Endothelial cell of umbilical vein (primary cell): ENCODE measurements around the gene GABARAP. TPM values are rescaled to one million over a fixed set of nuclear protein-coding genes. Genes with fewer than 3 reads are reported as not detected.

Experiments used
- BruUV-seq: library from RNA; stranded (reverse); fragments of 400-500 nt; replicated peaks from 2 replicates; lab custom pipeline; 2021; lab: Mats Ljungman, UMichigan
- CTCF ChIA-PET: fragments of 300-600, 350-600 bp; sonication (Branson Sonifier 250); formaldehyde crosslinking; loops from one replicate; lab custom pipeline; 2021; ENCODE audit warnings: antibody characterized with exemption, inconsistent platforms; lab: Charles Lee
- POLR2A ChIA-PET: fragments of 300-600, 350-600 bp; sonication (Branson Sonifier 250); formaldehyde crosslinking; loops from one replicate; lab custom pipeline; 2021; ENCODE audit warnings: antibody characterized with exemption, inconsistent platforms; lab: Charles Lee
- DNase-seq: peaks from one replicate; pipeline ENCODE4 v3.0.0-alpha.2; 2011; ENCODE audit warnings: low read depth, low spot score
- FAIRE-seq: peaks from 2 replicates; lab custom pipeline; 2011; peaks lifted over from hg19 to GRCh38; lab: Jason Lieb, UNC
- H2AFZ ChIP-seq: 2 replicates; pipeline ENCODE4 v1.6.0; 2012; ENCODE audit warnings: low read depth, low read length, control low read depth, inconsistent platforms
- H3K27ac ChIP-seq: 2 replicates; pipeline ENCODE4 v1.5.1; 2011; ENCODE audit warnings: low read depth, mild to moderate bottlenecking, control low read depth, low read length, moderate library complexity; ENCODE audit not compliant: insufficient read depth
- H3K27me3 ChIP-seq, 2 experiments: 2 replicates each; pipeline versions ENCODE4 v1.6.0 to v1.6.1; 2011; ENCODE audit warnings: low read length in 2 of 2, mixed read lengths in 1 of 2; ENCODE audit not compliant: control insufficient read depth in 2 of 2, insufficient read depth in 2 of 2
- H3K36me3 ChIP-seq, 2 experiments: 2 replicates in 1 of 2; 3 replicates in 1 of 2; pipeline ENCODE4 v1.5.1; 2011; ENCODE audit warnings: low read length in 2 of 2, mild to moderate bottlenecking in 1 of 2, moderate library complexity in 1 of 2; ENCODE audit not compliant: control insufficient read depth in 2 of 2, insufficient read depth in 2 of 2; ENCODE audit errors: extremely low read depth in 1 of 2
- H3K4me1 ChIP-seq: 3 replicates; pipeline ENCODE4 v1.5.1; 2011; ENCODE audit warnings: mild to moderate bottlenecking, low read length; ENCODE audit not compliant: control insufficient read depth, insufficient read depth; ENCODE audit errors: extremely low read depth
- H3K4me2 ChIP-seq: 2 replicates; pipeline ENCODE4 v1.6.1; 2011; ENCODE audit warnings: low read length, control low read depth, mixed read lengths; ENCODE audit not compliant: insufficient read depth
- H3K4me3 ChIP-seq, 3 experiments: fragments of 200-600 bp in 1 of 3; sonication (generic), shearing (Covaris generic) in 1 of 3; replicated peaks in 1 of 3; 2 replicates each; pipeline ENCODE4 v1.5.1; 2011 to 2016; ENCODE audit warnings: control low read depth in 3 of 3, low read length in 3 of 3, mild to moderate bottlenecking in 2 of 3, inconsistent platforms in 1 of 3, low read depth in 1 of 3, moderate library complexity in 1 of 3; ENCODE audit not compliant: insufficient read depth in 1 of 3
- H3K79me2 ChIP-seq: 2 replicates; pipeline ENCODE4 v1.6.0; 2012; ENCODE audit warnings: low read length, inconsistent platforms; ENCODE audit not compliant: control insufficient read depth, insufficient read depth
- H3K9ac ChIP-seq: replicated peaks from 2 replicates; pipeline ENCODE3; 2011; ENCODE audit warnings: low read length, control low read depth; ENCODE audit not compliant: insufficient read depth; ENCODE audit errors: extremely low read depth
- H3K9me1 ChIP-seq: replicated peaks from 3 replicates; pipeline ENCODE4 v1.6.0; 2011; ENCODE audit warnings: mild to moderate bottlenecking, low read length; ENCODE audit not compliant: control insufficient read depth, insufficient read depth; ENCODE audit errors: extremely low read depth
- H3K9me3 ChIP-seq: replicated peaks from 2 replicates; pipeline ENCODE4 v1.5.1; 2012; ENCODE audit warnings: low read length, inconsistent platforms; ENCODE audit not compliant: control insufficient read depth, insufficient read depth
- H4K20me1 ChIP-seq: replicated peaks from 2 replicates; pipeline ENCODE3; 2011; ENCODE audit warnings: mild to moderate bottlenecking, low read length; ENCODE audit not compliant: control insufficient read depth, insufficient read depth; ENCODE audit errors: extremely low read depth
- CTCF ChIP-seq, 2 donors: IDR thresholded peaks; 1 replicate in 1 of 2; 2 replicates in 1 of 2; pipeline ENCODE4 v1.5.1; 2011; ENCODE audit warnings: low read length in 2 of 2, mild to moderate bottlenecking in 2 of 2, moderate library complexity in 2 of 2, control low read depth in 1 of 2, inconsistent platforms in 1 of 2, low read depth in 1 of 2; ENCODE audit not compliant: insufficient read depth in 1 of 2; ENCODE audit errors: extremely low read depth in 1 of 2
- EZH2 ChIP-seq: IDR thresholded peaks from 2 replicates; pipeline ENCODE4 v1.6.1; 2012; ENCODE audit warnings: borderline replicate concordance, low read depth, mild to moderate bottlenecking, moderate library complexity, low read length, inconsistent platforms; ENCODE audit not compliant: severe bottlenecking
- FOS ChIP-seq: IDR thresholded peaks from 2 replicates; pipeline ENCODE4 v1.6.1; 2011; ENCODE audit warnings: mild to moderate bottlenecking, low read length, moderate library complexity, borderline replicate concordance; ENCODE audit not compliant: insufficient read depth
- GATA2 ChIP-seq: IDR thresholded peaks from 2 replicates; pipeline ENCODE4 v1.7.0; 2011; ENCODE audit warnings: low read depth, mild to moderate bottlenecking, moderate library complexity, mixed read lengths, low read length; ENCODE audit not compliant: insufficient read length, insufficient read depth
- JUN ChIP-seq: IDR thresholded peaks from 2 replicates; pipeline ENCODE4 v1.6.1; 2011; ENCODE audit warnings: borderline replicate concordance, low read depth; ENCODE audit not compliant: insufficient read length, insufficient read depth
- MYC ChIP-seq: IDR thresholded peaks from one replicate; pipeline ENCODE4 v1.6.1; 2011; ENCODE audit warnings: mild to moderate bottlenecking, low read depth, low read length
- POLR2A ChIP-seq: IDR thresholded peaks from 2 replicates; pipeline ENCODE4 v1.6.1; 2012; ENCODE audit warnings: low read depth, mild to moderate bottlenecking, control low read depth, low read length
- POLR2AphosphoS5 ChIP-seq: IDR thresholded peaks from 2 replicates; pipeline ENCODE4 v1.6.1; 2012; ENCODE audit warnings: low read depth, mild to moderate bottlenecking, control low read depth, low read length, moderate library complexity; ENCODE audit not compliant: insufficient read depth
- dilution Hi-C: fragments of 300-500 bp; cut with MboI; formaldehyde crosslinking; loops from one replicate; pipeline ENCODE4 v1.15.0; 2019; ENCODE audit warnings: low sequenced_read_pairs; ENCODE audit not compliant: extremely low pct_ligation_motif_present
- intact Hi-C: fragments of 100-400 bp; cut with micrococcal nuclease; formaldehyde crosslinking; loops from one replicate; pipeline ENCODE4 v1.10.0; 2022
- microRNA counts: library from miRNA; unstranded; fragments of <30 nt; microRNA quantifications from one replicate; lab custom pipeline; 2016
- microRNA-seq: library from miRNA; unstranded; fragments of <30 nt; microRNA quantifications from one replicate; pipeline ENCODE4 v1.2.0, GENCODE V29; 2021; ENCODE audit warnings: borderline number of aligned reads, borderline replicate concordance
- polyA plus RNA-seq, 4 experiments: library from polyadenylated mRNA; depleted of rRNA in 3 of 4; stranded (reverse) in 3 of 4; unstranded in 1 of 4; fragments of >200 nt; gene quantifications; 2 replicates each; pipeline versions ENCODE4 v1.2.1 to v1.2.3, GENCODE V29; 2011 to 2012; ENCODE audit warnings: missing spikeins in 1 of 4
- small RNA-seq: library from RNA; depleted of rRNA; stranded (forward); fragments of <200 nt; gene quantifications from one replicate; pipeline ENCODE3, GENCODE V24; 2012; ENCODE audit warnings: low replicate concordance, low read depth; ENCODE audit not compliant: insufficient read depth, insufficient read length
- total RNA-seq: library from RNA; stranded (reverse); gene quantifications from 2 replicates; pipeline ENCODE4 v1.2.3, GENCODE V29; 2021
- TF ChIP-seq, protein P1 (sequence below): IDR thresholded peaks from 2 replicates; pipeline ENCODE4 v1.6.1; 2011; ENCODE audit not compliant: insufficient read depth, insufficient read length

Gene GABARAP
- total and polyA plus RNA-seq, 2 donors (not counting 3 experiments of a cell fraction or from before 2014, with no cell fraction given) = 401 to 882 TPM

GRCh38 chr17:7190276-7190917, 51.9 kb downstream of the GABARAP start:
- Histone ChIP-seq H3K27me3 (no peaks in the 10 kb centered on the region), H3K4me1 (no peaks in the 10 kb centered on the region), H3K79me2 (no peaks in the 10 kb centered on the region), H3K9me3 (no peaks in the 10 kb centered on the region), H3K27ac (no peak overlapping the region), H3K9ac (no peak overlapping the region), H3K4me3 (no peak overlapping the region), H2AFZ (no peak overlapping the region), H3K9me1 (no peaks in the 10 kb centered on the region), H3K36me3 (peaks cover 0 to 20% of the 10 kb centered on the region in 2 experiments), H3K4me2 (no peak overlapping the region), H4K20me1 (no peaks in the 10 kb centered on the region)
- no TSS peak for BruUV-seq
- POLR2A ChIA-PET = no interaction called here
- dilution Hi-C loops (no loop called here), intact Hi-C loops (no loop called here)
- CTCF ChIA-PET = interaction anchor here (0.7 kb wide), 1 partner anchor 371 kb away, joined by 3 read pairs; no protein-coding TSS in a partner anchor
- no peak for TF ChIP-seq JUN
- no peak for TF ChIP-seq FOS
- TF ChIP-seq EZH2 = no peak
- TF ChIP-seq GATA2 = no peak
- TF ChIP-seq, protein P1, sequence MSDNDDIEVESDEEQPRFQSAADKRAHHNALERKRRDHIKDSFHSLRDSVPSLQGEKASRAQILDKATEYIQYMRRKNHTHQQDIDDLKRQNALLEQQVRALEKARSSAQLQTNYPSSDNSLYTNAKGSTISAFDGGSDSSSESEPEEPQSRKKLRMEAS = no peak
- TF ChIP-seq CTCF (IDR thresholded peaks at IDR 0.05; ENCODE audit: extremely low read depth in 1 of 2, insufficient read depth in 1 of 2, low read depth in 1 of 2, low read length in 2 of 2) = no peak
- no peak for TF ChIP-seq MYC
- no peak for TF ChIP-seq POLR2A
- no peak for TF ChIP-seq POLR2AphosphoS5
- FAIRE-seq (no peak), DNase-seq (no peak)

MicroRNAs within 50 kb of the gene (microRNA counts, 767-probe panel; counts per million panel counts)
- microRNA hsa-miR-324-3p (lab: Ali Mortazavi, UCI) (723 counts per million, percentile 96 among the panel's probes with 10 or more counts), microRNA hsa-miR-324-5p (lab: Ali Mortazavi, UCI) (723 counts per million, percentile 96 among the panel's probes with 10 or more counts)

Small RNAs within 50 kb of the gene (microRNA-seq; reads per million reads assigned to microRNA genes)
- gene MIR324 = 1,403 reads per million, percentile 85 among the genes with 10 or more reads in this experiment

Small RNAs within 50 kb of the gene (small RNA-seq; reads per million reads assigned to genes)
- gene AC120057.4 (not detected), gene MIR324 (26.7 reads per million, percentile 84 among the genes with 10 or more reads in this experiment), gene RF00019 (not detected)

Other genes with a start within 250 kb of the GABARAP start
Only the 30 nearest of the 36 such genes appear.
- 18.6 and 24.7 TPM in 2 replicates for gene SLC16A13, start 206.4 kb downstream of the GABARAP start, total RNA-seq
- 16.8 and 18.4 TPM in 2 replicates for gene SLC16A13, start 206.4 kb downstream of the GABARAP start, polyA plus RNA-seq
- 0.53 and 0.95 TPM in 2 replicates for gene SLC16A11, start 198.4 kb downstream of the GABARAP start, total RNA-seq
- gene SLC16A11, start 198.4 kb downstream of the GABARAP start, polyA plus RNA-seq = 1.1 and 1.4 TPM in 2 replicates
- gene CLEC10A, start 162.2 kb downstream of the GABARAP start, total RNA-seq = not detected in 2 replicates
- 0.14 and 0.18 TPM in 2 replicates for gene CLEC10A, start 162.2 kb downstream of the GABARAP start, polyA plus RNA-seq
- not detected in 2 replicates for gene ASGR2, start 127.6 kb downstream of the GABARAP start, total RNA-seq
- not detected in 2 replicates for gene ASGR2, start 127.6 kb downstream of the GABARAP start, polyA plus RNA-seq
- 10.2 and 14.0 TPM in 2 replicates for gene ASGR1, start 63.1 kb downstream of the GABARAP start, total RNA-seq
- 12.5 and 13.7 TPM in 2 replicates for gene ASGR1, start 63.1 kb downstream of the GABARAP start, polyA plus RNA-seq
- 26.6 and 34.6 TPM in 2 replicates for gene DLG4, start 22.6 kb downstream of the GABARAP start, total RNA-seq
- 14.0 and 14.9 TPM in 2 replicates for gene DLG4, start 22.6 kb downstream of the GABARAP start, polyA plus RNA-seq
- gene ACADVL, start 22.5 kb downstream of the GABARAP start, total RNA-seq = 300 and 308 TPM in 2 replicates
- 376 and 423 TPM in 2 replicates for gene ACADVL, start 22.5 kb downstream of the GABARAP start, polyA plus RNA-seq
- gene DVL2, start 7.9 kb downstream of the GABARAP start, total RNA-seq = 52.1 and 55.9 TPM in 2 replicates
- 15.8 and 17.2 TPM in 2 replicates for gene DVL2, start 7.9 kb downstream of the GABARAP start, polyA plus RNA-seq
- 54.7 and 56.2 TPM in 2 replicates for gene PHF23, start 3.0 kb downstream of the GABARAP start, total RNA-seq
- 35.6 and 39.0 TPM in 2 replicates for gene PHF23, start 3.0 kb downstream of the GABARAP start, polyA plus RNA-seq
- 143 and 145 TPM in 2 replicates for gene CTDNEP1, start 9.3 kb upstream of the GABARAP start, total RNA-seq
- 130 and 137 TPM in 2 replicates for gene CTDNEP1, start 9.3 kb upstream of the GABARAP start, polyA plus RNA-seq
- 41.6 and 44.4 TPM in 2 replicates for gene ELP5, start 9.8 kb upstream of the GABARAP start, total RNA-seq
- gene ELP5, start 9.8 kb upstream of the GABARAP start, polyA plus RNA-seq = 53.3 and 54.7 TPM in 2 replicates
- 25.4 and 27.9 TPM in 2 replicates for gene CLDN7, start 20.0 kb upstream of the GABARAP start, total RNA-seq
- gene CLDN7, start 20.0 kb upstream of the GABARAP start, polyA plus RNA-seq = 24.9 and 25.7 TPM in 2 replicates
- gene SLC2A4, start 39.3 kb upstream of the GABARAP start, total RNA-seq = 0.23 TPM in 1 of 2 replicates, not detected in the other
- gene SLC2A4, start 39.3 kb upstream of the GABARAP start, polyA plus RNA-seq = 0.12 and 0.18 TPM in 2 replicates
- gene YBX2, start 52.2 kb upstream of the GABARAP start, total RNA-seq = 0.31 TPM in 1 of 2 replicates, not detected in the other
- gene YBX2, start 52.2 kb upstream of the GABARAP start, polyA plus RNA-seq = 0.15 and 0.18 TPM in 2 replicates
- 847 and 859 TPM in 2 replicates for gene EIF5A, start 65.2 kb upstream of the GABARAP start, total RNA-seq
- 650 and 689 TPM in 2 replicates for gene EIF5A, start 65.2 kb upstream of the GABARAP start, polyA plus RNA-seq
- gene GPS2, start 72.9 kb upstream of the GABARAP start, total RNA-seq = 51.6 and 61.3 TPM in 2 replicates
- 132 and 169 TPM in 2 replicates for gene GPS2, start 72.9 kb upstream of the GABARAP start, polyA plus RNA-seq
- gene NEURL4, start 86.9 kb upstream of the GABARAP start, total RNA-seq = 34.2 and 44.9 TPM in 2 replicates
- gene NEURL4, start 86.9 kb upstream of the GABARAP start, polyA plus RNA-seq = 24.3 and 32.0 TPM in 2 replicates
- not detected in 2 replicates for gene ACAP1, start 94.1 kb upstream of the GABARAP start, total RNA-seq
- 0.46 TPM in 1 of 2 replicates, not detected in the other for gene ACAP1, start 94.1 kb upstream of the GABARAP start, polyA plus RNA-seq
- gene KCTD11, start 109.7 kb upstream of the GABARAP start, total RNA-seq = 3.5 and 3.8 TPM in 2 replicates
- gene KCTD11, start 109.7 kb upstream of the GABARAP start, polyA plus RNA-seq = 6.5 and 6.7 TPM in 2 replicates
- not detected in 2 replicates for gene TMEM95, start 112.7 kb upstream of the GABARAP start, total RNA-seq
- not detected in 2 replicates for gene TMEM95, start 112.7 kb upstream of the GABARAP start, polyA plus RNA-seq
- gene TNK1, start 138.6 kb upstream of the GABARAP start, total RNA-seq = 0.58 and 0.67 TPM in 2 replicates
- gene TNK1, start 138.6 kb upstream of the GABARAP start, polyA plus RNA-seq = 0.14 and 0.22 TPM in 2 replicates
- gene PLSCR3, start 152.1 kb upstream of the GABARAP start, total RNA-seq = 54.5 and 59.9 TPM in 2 replicates
- 94.8 and 111 TPM in 2 replicates for gene PLSCR3, start 152.1 kb upstream of the GABARAP start, polyA plus RNA-seq
- 57.3 and 67.4 TPM in 2 replicates for gene TMEM256, start 161.6 kb upstream of the GABARAP start, total RNA-seq
- gene TMEM256, start 161.6 kb upstream of the GABARAP start, polyA plus RNA-seq = 148 and 218 TPM in 2 replicates
- 25.9 and 29.2 TPM in 2 replicates for gene NLGN2, start 165.4 kb upstream of the GABARAP start, total RNA-seq
- 15.4 and 15.5 TPM in 2 replicates for gene NLGN2, start 165.4 kb upstream of the GABARAP start, polyA plus RNA-seq
- gene SPEM1, start 177.9 kb upstream of the GABARAP start, total RNA-seq = not detected in 2 replicates
- not detected in 2 replicates for gene SPEM1, start 177.9 kb upstream of the GABARAP start, polyA plus RNA-seq
- not detected in 2 replicates for gene SPEM2, start 183.2 kb upstream of the GABARAP start, total RNA-seq
- not detected in 2 replicates for gene SPEM2, start 183.2 kb upstream of the GABARAP start, polyA plus RNA-seq
- gene SPEM3, start 186.4 kb upstream of the GABARAP start, total RNA-seq = not detected in 2 replicates
- not detected in 2 replicates for gene SPEM3, start 186.4 kb upstream of the GABARAP start, polyA plus RNA-seq
- gene TMEM102, start 193.0 kb upstream of the GABARAP start, total RNA-seq = 6.1 and 6.5 TPM in 2 replicates
- gene TMEM102, start 193.0 kb upstream of the GABARAP start, polyA plus RNA-seq = 5.8 and 8.4 TPM in 2 replicates
- 1.8 TPM in 1 of 2 replicates, not detected in the other for gene FGF11, start 197.1 kb upstream of the GABARAP start, total RNA-seq
- 0.70 and 0.92 TPM in 2 replicates for gene FGF11, start 197.1 kb upstream of the GABARAP start, polyA plus RNA-seq
- 5.4 and 5.6 TPM in 2 replicates for gene CHRNB1, start 202.6 kb upstream of the GABARAP start, total RNA-seq
- gene CHRNB1, start 202.6 kb upstream of the GABARAP start, polyA plus RNA-seq = 9.3 and 9.6 TPM in 2 replicates